IMR-90 (cell line): ENCODE measurements around the gene FEV. TPM values are rescaled to one million over a fixed set of nuclear protein-coding genes. Genes with fewer than 3 reads are reported as not detected.

Source experiments
- microRNA-seq, 2 experiments: library from miRNA; stranded (forward) in 1 of 2; unstranded in 1 of 2; fragments of 10-50 nt in 1 of 2; fragments of <30 nt in 1 of 2; gene quantifications in 1 of 2; microRNA quantifications in 1 of 2; one replicate each; pipeline versions ENCODE3 to v1.1.0; 2013 to 2020; ENCODE audit not compliant: insufficient read depth in 1 of 2, insufficient read length in 1 of 2, unreplicated experiment in 1 of 2
- polyA plus RNA-seq, 3 experiments: library from polyadenylated mRNA; depleted of rRNA; stranded (reverse); fragments of >200 nt; gene quantifications; 2 replicates each; pipeline ENCODE4 v1.2.3, GENCODE V29; 2012; ENCODE audit warnings: low replicate concordance in 1 of 3
- small RNA-seq, 5 experiments: library from RNA; depleted of rRNA; stranded (forward); fragments of <200 nt; gene quantifications; one replicate each; pipeline ENCODE3, GENCODE V24; 2012
- total RNA-seq: library from RNA; depleted of rRNA; stranded (reverse); fragments of >200 nt; gene quantifications from 2 replicates; pipeline ENCODE4 v1.2.3, GENCODE V29; 2012; rRNA removed

FEV gene
- total and polyA plus RNA-seq, 2 of the 4 experiments (the other 2 are of a cell fraction), result not detected

Small RNA genes within 50 kb of the gene (microRNA-seq; reads per million reads assigned to microRNA genes)
- 1.0 to 2.6 reads per million in 2 experiments for gene MIR375

Small RNA genes within 50 kb of the gene (small RNA-seq; reads per million reads assigned to genes)
- 0 to 7.8 (median 0) reads per million in 5 experiments for gene MIR375

Other genes with a start within 250 kb of the FEV start
- gene CYP27A1, start 203.0 kb downstream of the FEV start, total RNA-seq, result 4.2 and 5.2 TPM in 2 replicates
- 4.5 and 5.3 TPM in 2 replicates for gene CYP27A1, start 203.0 kb downstream of the FEV start, polyA plus RNA-seq (2012; rRNA removed)
- gene PRKAG3, start 153.4 kb downstream of the FEV start, total RNA-seq, result not detected in 2 replicates
- not detected in 2 replicates for gene PRKAG3, start 153.4 kb downstream of the FEV start, polyA plus RNA-seq (2012; rRNA removed)
- gene WNT6, start 125.4 kb downstream of the FEV start, total RNA-seq, result not detected in 2 replicates
- not detected in 2 replicates for gene WNT6, start 125.4 kb downstream of the FEV start, polyA plus RNA-seq (2012; rRNA removed)
- not detected in 2 replicates for gene WNT10A, start 104.3 kb downstream of the FEV start, total RNA-seq
- gene WNT10A, start 104.3 kb downstream of the FEV start, polyA plus RNA-seq (2012; rRNA removed), result not detected in 2 replicates
- not detected in 2 replicates for gene CDK5R2, start 25.5 kb downstream of the FEV start, total RNA-seq
- not detected in 2 replicates for gene CDK5R2, start 25.5 kb downstream of the FEV start, polyA plus RNA-seq (2012; rRNA removed)
- gene CRYBA2, start 8.2 kb upstream of the FEV start, total RNA-seq, result not detected in 2 replicates
- not detected in 2 replicates for gene CRYBA2, start 8.2 kb upstream of the FEV start, polyA plus RNA-seq (2012; rRNA removed)
- not detected in 2 replicates for gene CFAP65, start 56.3 kb upstream of the FEV start, total RNA-seq
- not detected in 2 replicates for gene CFAP65, start 56.3 kb upstream of the FEV start, polyA plus RNA-seq (2012; rRNA removed)
- not detected in 2 replicates for gene IHH, start 75.7 kb upstream of the FEV start, total RNA-seq
- not detected in 2 replicates for gene IHH, start 75.7 kb upstream of the FEV start, polyA plus RNA-seq (2012; rRNA removed)
- 15.3 and 23.1 TPM in 2 replicates for gene NHEJ1, start 175.6 kb upstream of the FEV start, total RNA-seq
- 11.9 and 12.5 TPM in 2 replicates for gene NHEJ1, start 175.6 kb upstream of the FEV start, polyA plus RNA-seq (2012; rRNA removed)
- gene SLC23A3, start 184.8 kb upstream of the FEV start, total RNA-seq, result under 0.01 and 0.18 TPM in 2 replicates
- gene SLC23A3, start 184.8 kb upstream of the FEV start, polyA plus RNA-seq (2012; rRNA removed), result 0.43 and 0.65 TPM in 2 replicates
- gene CNPPD1, start 191.7 kb upstream of the FEV start, total RNA-seq, result 11.1 and 11.9 TPM in 2 replicates
- gene CNPPD1, start 191.7 kb upstream of the FEV start, polyA plus RNA-seq (2012; rRNA removed), result 29.2 and 31.9 TPM in 2 replicates
- gene RETREG2, start 193.1 kb upstream of the FEV start, total RNA-seq, result 39.2 and 51.1 TPM in 2 replicates
- gene RETREG2, start 193.1 kb upstream of the FEV start, polyA plus RNA-seq (2012; rRNA removed), result 45.1 and 45.2 TPM in 2 replicates
- gene ZFAND2B, start 221.6 kb upstream of the FEV start, total RNA-seq, result 21.9 and 25.5 TPM in 2 replicates
- gene ZFAND2B, start 221.6 kb upstream of the FEV start, polyA plus RNA-seq (2012; rRNA removed), result 38.3 and 43.0 TPM in 2 replicates
- 10.8 and 12.5 TPM in 2 replicates for gene ABCB6, start 233.8 kb upstream of the FEV start, total RNA-seq
- gene ABCB6, start 233.8 kb upstream of the FEV start, polyA plus RNA-seq (2012; rRNA removed), result 24.3 and 24.7 TPM in 2 replicates
- 27.8 and 35.1 TPM in 2 replicates for gene ATG9A, start 244.5 kb upstream of the FEV start, total RNA-seq
- 58.3 and 59.7 TPM in 2 replicates for gene ATG9A, start 244.5 kb upstream of the FEV start, polyA plus RNA-seq (2012; rRNA removed)
- gene ANKZF1, start 244.6 kb upstream of the FEV start, total RNA-seq, result 18.3 and 18.6 TPM in 2 replicates
- gene ANKZF1, start 244.6 kb upstream of the FEV start, polyA plus RNA-seq (2012; rRNA removed), result 29.1 and 33.8 TPM in 2 replicates